Fibroblast of peridontal ligament (primary cell): Measurements from ENCODE around the gene MIDN.
"Not testable (repeated sequence)": the region's sequence is repeated elsewhere in the genome, so short reads cannot be mapped to it uniquely, and the experiment has no call there.

Experiments used
- DNase-seq: peaks from one replicate; pipeline ENCODE4 v3.0.0-alpha.2; 2010; ENCODE audit errors: extremely low read depth

MIDN gene

DNA sequence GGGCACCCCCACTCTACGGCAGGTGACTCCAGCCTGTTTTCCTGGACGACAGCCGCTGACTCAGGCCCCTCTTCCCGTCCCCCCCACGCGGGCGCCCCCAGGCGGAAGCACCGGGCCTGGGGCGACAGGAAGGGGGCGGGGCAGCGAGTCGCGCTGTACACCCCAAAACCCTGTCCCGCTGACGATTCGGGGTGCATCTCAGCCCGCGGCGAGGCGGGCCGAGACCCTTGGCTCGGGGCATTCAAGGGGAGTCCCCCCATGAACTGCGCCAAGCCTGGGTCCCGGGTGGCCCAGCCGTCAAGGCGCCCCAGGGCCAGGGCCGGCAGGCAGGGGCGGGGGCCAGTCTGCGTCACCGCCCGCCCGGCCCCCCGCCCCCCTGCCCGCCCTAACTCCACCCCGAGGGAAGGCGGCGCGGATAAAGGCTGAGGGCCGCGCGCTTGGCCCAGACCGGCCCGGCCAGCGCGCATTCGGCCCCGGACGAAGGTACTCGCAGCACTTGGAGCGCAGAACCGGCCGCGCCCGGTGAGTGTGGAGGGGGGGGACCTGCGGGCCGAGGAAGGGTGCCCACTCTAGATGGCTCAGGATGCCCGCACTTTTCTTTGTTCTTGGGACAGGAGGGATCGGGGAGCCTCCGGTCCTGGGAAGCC lies at the start of gene MIDN:
MIDN (plus strand) TSS at position 445 of the 647 bp plus-strand sequence. CDS start 1,714 bp downstream, outside the sequence.
- peak; percentile 86 for DNase-seq

DNA sequence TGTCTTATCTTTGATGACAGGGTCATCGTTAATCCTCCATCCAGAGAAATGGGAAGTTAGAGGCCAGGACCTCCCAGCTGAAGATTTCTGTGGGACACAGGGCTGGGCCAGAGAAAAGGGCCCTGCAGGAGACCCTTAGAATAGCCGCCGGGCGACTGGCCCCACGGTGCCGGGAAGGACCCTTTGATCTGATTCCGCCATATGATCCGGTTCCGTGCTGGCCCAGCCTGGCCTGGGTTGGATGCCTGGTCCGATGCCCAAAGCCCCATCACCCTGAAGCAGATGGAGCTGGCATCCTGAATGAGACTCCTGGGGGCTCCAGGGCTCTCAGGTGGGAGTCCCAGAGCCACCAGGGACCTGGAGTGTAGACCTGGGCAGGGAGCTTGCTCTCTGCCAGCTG lies 48.9 kb upstream of the MIDN start:
- no peak for DNase-seq

DNA sequence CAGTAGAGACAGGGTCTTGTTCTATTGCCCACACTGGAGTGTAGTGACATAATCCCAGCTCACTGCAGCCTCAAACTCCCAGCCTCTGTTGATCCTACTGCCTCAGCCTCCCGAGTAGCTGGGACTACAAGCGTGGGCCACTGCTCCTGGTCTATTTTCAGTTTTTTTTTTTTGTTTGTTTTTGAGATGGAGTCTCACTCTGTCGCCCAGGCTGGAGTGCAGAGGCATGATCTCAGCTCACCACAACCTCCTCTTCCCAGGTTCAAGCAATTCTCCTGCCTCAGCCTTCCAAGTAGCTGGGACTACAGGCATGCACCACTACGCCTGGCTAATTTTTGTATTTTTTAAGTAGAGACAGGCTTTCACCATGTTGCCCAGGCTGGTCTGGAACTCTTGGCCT lies 47.8 kb upstream of the MIDN start:
- DNase-seq, result not testable (repeated sequence)

DNA sequence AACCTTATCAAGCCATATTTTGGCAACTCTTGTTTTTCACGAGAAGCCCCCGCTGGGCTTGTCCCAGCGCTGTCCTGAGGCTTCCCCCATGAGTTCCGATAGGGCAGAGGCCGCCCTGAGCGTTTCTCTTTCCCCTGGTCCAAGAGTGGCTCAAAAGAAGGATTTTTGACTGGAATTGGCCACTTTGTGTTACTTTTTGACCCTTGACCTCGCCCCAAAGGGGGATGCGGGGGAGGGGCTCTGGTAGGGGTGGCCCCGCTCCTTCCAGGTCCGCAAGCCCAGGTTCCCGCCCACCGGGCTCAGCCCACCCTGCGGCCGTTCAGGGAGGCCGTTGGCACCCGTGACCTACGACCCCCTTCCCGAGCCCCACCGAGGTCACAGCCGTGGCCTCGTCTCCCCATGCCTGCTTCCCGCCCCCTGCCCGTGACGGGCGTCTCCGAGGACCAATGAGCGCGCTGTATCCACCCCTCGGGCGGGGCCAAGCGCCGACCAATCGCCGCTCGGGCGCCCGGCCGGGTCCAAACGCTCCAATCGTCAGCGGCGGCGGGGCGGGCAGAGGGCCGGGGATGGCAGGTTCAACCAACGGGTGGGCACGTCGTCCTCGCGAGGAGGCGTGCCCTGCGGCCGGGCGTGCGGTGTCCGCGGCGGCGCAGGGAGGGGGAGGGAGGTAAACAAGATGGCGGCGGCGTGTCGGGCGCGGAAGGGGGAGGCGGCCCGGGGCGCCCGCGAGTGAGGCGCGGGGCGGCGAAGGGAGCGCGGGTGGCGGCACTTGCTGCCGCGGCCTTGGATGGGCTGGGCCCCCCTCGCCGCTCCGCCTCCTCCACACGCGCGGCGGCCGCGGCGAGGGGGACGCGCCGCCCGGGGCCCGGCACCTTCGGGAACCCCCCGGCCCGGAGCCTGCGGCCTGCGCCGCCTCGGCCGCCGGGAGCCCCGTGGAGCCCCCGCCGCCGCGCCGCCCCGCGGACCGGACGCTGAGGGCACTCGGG lies 43.0 kb upstream of the MIDN start, which contains the start of gene STK11:
STK11 (plus strand) TSS at position 665 of the 986 bp plus-strand sequence. CDS start 1,136 bp downstream, outside the sequence.
- peak; percentile 92 for DNase-seq

DNA sequence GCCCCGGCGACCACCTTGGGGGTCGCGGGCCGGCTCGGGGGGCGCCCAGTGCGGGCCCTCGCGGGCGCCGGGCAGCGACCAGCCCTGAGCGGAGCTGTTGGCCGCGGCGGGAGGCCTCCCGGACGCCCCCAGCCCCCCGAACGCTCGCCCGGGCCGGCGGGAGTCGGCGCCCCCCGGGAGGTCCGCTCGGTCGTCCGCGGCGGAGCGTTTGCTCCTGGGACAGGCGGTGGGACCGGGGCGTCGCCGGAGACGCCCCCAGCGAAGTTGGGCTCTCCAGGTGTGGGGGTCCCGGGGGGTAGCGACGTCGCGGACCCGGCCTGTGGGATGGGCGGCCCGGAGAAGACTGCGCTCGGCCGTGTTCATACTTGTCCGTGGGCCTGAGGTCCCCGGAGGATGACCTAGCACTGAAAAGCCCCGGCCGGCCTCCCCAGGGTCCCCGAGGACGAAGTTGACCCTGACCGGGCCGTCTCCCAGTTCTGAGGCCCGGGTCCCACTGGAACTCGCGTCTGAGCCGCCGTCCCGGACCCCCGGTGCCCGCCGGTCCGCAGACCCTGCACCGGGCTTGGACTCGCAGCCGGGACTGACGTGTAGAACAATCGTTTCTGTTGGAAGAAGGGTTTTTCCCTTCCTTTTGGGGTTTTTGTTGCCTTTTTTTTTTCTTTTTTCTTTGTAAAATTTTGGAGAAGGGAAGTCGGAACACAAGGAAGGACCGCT lies 42.1 kb upstream of the MIDN start:
- DNase-seq, result no peak

DNA sequence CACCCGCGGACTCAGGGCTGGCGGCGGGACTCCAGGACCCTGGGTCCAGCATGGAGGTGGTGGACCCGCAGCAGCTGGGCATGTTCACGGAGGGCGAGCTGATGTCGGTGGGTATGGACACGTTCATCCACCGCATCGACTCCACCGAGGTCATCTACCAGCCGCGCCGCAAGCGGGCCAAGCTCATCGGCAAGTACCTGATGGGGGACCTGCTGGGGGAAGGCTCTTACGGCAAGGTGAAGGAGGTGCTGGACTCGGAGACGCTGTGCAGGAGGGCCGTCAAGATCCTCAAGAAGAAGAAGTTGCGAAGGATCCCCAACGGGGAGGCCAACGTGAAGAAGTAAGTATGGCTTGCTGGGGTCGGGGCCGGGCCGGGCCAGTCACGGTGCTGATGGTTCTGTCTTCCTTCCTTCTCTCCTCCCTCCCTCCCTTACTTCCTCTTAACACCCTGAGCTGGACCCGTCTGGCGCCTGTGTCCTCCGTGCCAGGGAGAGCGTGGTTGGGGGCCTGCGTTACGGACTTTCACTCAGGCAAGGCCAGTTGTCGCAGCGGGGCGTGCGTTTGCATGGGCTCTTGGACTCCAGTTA lies 41.4 kb upstream of the MIDN start:
- no peak for DNase-seq

DNA sequence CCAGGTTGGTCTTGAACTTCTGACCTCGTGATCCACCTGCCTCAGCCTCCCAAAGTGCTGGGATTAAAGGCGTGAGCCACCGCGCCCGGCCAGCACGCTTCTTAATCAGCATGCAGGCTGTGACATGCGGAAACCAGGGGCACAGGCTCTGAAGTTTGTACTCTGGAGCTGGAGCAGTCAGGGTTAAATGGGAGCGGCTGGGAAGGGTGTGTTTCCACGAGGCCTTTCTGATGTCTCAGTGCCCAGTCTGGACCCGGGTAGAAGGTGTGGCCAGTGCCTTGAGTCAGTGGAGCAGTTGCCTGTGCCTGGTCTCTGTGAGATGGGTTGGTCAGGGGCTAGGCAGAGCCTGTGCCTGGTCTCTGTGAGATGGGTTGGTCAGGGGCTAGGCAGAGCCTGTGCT lies 39.6 kb upstream of the MIDN start:
- DNase-seq, result not testable (repeated sequence)

DNA sequence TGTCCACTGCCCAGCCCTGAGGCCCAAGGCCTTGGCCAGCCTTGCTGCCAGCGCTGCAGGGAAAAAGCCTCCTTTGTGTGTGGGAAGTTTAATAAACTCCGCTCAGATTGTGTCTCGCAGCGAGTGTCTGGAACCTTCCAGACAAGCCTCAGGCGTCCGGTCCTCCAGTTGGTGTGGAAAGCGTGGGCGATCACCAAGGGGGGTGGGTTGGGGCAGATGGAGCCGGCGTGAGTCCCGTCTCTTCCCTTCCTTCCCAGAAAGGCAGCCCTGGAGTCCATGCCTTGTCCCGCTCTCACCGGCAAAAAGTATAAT lies 38.2 kb upstream of the MIDN start:
- DNase-seq, result no peak

DNA sequence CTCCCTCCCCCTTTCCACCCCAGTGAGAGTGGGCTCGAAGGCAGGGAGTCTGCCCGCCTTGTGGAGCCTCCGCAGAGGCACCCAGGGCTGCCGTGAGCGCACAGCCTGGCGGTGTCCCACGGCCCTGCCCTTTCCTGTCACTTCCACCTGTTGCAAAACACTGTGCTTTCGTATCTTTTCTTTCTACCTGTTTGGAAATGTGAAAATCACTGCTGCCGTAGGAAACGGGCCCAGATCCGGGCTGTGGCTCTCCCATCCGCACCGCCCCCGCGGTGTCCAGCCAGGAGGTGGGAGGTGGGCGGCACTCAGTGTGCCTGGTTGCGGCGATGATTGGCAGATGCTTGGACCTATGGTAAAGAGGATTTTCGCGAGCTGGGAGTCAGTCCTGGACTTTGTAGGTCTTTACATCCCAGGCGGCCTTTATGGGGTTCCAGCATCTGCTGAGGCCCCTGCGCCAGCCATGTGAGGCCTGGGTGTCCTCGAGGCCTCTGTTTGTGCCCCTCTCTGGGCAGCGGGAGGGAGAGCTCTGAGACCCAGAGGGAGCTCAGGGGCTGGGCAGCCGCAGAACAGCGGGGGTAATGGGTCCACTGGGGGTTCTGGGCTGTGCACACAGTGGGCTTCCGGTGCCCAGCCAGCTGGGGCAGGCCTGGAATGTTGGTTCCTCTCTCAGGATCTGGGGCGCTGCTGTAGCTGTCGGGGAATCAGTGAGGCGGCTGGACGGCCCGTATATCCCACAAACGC lies 36.7 kb upstream of the MIDN start:
- no peak for DNase-seq

DNA sequence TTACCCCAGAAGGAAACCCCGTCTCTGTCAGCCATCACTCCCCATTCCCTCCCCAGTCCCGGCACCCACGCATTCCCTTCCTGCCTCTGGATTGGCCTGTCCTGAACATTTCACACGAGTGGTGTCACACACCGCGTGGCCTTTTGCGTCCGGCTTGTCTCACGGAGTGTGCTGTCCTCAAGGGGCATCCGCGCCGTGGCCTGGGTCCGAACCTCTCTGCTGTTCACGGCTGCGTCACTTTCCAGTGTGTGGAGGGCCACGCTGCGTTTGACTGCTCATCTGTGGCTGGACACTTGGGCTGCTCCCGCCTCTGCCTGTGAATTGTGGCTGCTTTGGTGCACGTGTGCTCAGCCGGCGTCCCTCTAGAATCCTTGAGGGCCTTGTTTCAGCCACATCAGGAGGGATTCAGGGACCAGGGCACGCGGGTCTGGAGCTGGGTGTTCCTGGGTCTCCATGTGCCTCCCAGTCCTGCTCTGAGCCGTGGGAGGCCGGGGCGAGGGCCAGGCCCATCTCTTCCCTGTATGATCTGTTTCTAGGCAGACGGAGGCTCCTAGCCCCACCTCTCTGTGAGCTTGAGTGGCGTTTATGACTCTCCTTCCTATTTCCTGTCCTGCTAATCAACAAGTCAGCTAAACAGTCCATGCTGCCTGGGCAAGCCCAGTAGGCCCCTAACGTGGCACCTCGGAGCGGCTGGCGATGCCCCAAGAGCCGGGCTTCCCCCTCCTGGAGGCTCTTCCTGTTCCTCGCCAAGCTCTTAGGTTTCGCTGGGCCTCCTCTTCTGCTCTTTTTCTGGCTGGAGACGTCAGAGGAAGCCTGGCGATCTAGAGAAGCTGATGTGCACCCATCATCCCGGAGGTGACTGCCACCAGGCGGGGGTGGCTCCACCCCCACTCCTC lies 34.7 kb upstream of the MIDN start:
- DNase-seq, result peak; percentile 47

DNA sequence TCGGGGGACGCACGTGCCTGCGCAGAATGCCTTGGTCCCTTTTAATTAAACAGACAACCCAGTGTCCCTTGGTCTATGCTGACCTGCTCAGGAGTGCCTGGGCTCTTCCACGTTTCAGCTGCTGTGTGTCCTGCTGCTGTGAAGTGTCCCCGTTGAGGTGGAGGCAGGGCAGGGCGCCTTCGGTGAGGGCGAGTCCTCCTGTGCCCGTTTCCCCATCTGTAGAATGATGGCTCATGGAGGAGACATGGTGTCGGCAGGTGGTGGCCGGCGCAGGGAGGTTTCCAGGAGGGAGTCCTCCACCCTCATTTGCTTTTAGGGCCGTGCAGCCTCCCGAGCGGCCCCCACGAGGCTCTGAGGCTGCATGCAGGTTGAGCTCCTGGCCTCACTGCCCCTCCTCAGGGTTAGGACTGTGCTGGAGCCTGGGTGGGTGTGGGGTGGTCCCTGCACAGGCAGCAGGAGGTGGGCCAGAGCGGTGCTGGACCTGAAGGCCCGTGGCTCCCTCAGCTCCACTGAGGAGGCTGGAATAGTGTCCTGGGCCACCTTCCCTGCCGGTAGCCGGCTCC lies 34.0 kb upstream of the MIDN start:
- DNase-seq, result no peak

DNA sequence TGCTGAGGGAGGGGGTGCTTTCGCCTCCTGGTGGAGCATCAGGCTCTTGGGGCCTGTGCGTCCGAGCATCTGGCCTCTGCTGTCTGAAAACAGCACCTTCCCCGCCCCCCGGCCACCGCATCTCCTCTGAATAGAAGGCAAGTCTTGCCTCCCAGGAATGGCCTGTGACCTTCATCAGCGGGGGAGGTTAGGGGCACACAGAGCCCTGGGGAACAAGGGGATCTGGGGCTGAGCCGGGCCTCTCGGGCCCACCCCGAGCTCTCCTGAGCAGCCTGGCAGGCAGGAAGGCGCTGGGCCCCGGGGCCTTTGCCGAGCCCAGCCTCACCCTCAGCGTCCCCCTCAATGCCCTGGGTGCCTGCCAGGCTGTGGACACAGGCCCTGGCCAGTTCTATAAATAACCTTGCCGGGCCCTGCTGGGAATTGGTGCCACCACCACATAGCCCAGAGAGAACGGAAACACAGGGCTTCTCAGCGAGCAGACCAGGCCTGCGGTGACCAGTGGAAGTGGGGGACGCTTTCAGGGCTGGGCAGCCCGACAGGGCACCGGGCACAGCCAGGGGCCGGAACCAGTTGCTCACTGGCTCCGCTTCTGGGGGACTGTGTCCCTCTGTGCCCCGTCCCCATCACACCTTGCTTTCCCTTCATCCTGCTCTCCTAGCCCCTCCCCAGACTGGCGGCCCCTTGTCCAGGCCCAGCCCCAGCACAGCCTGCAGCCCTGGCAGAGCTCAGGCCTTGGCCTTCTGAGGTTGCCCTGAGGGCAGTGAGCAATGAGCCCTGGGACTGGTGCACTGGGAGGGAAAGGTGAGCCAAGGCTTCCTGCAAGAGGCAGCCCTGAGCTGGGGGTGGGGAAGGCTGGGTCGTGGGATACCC lies 33.3 kb upstream of the MIDN start:
- DNase-seq, result no peak

DNA sequence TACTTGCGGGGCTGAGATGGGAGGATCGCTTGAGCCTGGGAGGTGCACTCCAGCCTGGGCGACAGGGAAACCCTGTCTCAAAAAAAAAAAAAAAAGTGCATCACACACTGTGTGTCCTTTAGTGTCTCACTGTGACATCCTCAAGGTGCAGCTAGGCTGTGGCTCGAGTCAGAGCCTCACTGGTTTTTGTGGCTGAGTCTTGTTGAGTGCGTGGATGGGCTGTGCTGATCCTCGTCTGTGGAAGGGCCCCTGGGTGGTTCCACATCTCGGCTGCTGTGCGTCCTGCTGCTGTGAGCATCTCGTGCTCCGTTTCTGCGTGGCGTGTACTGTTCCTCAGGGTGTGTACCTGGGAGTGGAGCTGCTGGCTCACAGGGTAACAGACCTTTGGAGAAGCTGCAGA lies 31.6 kb upstream of the MIDN start:
- no peak for DNase-seq

DNA sequence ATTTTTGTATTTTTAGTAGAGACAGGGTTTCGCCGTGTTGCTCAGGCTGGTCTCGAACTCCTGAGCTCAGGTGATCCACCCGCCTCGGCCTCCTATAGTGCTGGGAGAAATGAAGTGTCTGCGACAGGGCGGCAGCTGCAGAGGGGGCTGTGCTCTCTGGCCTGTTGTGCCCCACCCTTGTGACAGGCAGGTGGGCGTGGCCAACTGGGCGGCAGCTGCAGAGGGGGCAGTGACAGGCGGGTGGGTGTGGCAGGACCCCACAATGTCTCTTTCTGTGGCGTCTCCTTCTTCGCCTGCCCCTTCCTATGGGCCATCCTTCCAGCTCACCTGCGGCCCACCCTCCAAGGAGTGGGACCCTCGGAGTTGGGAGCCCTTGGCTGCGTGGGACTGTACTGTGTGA lies 31.0 kb upstream of the MIDN start:
- no peak for DNase-seq

DNA sequence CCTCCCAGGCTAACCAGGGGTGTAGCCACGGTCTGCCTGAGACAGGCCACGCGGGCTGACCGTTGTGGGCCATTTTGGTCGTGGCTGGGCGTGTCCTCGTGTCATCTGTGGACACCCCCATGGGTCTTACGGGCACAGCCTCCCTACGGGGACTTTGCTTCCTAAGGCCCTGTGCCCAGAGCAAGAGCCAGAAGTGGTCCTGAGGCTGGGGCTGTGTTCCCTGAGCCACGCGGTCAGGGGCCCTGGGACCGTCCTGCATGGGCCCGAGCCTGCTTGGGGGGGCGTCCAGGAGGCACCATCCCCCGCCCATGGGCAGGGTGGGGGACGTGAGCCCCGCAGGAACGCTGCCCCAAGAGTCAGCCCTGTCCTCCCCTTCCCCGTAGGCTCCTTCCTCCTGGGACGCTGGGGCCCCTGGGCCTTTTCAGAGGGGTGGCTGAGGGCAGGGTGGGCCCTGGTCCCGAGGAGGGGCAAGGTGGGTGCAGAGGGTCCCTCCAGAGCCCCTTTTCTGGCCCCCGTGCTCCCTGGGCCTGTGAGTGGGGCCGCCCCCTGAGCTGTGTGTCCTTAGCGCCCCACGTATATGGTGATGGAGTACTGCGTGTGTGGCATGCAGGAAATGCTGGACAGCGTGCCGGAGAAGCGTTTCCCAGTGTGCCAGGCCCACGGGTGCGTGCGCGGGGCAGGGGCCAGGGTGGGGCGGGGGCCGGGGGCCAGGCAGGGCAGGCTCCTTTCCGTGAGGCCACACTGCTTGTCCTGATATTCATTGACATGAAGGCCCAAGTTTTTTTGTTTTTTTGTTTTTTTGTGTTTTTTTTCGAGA lies 29.4 kb upstream of the MIDN start:
- no peak for DNase-seq

DNA sequence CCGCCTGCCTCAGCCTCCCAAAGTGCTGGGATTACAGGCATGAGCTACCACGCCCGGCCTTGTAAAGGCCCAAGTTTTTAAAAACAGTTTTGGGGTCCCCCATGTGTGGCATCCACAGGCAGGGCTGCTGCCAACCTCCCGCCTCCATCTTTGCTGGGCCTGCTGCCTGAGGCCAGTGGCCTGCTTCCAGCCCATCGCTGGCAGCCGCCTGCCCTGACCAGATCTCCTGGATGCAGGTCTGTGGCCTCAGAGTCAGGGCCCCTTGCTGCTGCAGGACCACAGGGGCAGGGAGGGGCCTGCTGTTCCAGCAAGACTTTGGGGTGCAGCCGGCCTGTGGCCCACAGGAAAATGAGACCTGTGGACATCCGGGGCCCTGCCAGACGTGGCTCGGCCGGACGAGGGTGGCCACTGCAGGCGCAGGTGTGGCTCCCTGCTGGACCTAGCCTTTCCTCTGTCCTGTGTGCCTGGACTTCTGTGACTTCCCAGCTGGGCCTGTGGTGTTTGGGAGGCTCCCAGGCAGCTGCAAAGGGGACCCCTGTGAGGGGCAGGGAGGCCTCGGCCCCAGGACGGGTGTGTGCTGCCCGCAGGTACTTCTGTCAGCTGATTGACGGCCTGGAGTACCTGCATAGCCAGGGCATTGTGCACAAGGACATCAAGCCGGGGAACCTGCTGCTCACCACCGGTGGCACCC lies 28.5 kb upstream of the MIDN start:
- DNase-seq, result no peak

DNA sequence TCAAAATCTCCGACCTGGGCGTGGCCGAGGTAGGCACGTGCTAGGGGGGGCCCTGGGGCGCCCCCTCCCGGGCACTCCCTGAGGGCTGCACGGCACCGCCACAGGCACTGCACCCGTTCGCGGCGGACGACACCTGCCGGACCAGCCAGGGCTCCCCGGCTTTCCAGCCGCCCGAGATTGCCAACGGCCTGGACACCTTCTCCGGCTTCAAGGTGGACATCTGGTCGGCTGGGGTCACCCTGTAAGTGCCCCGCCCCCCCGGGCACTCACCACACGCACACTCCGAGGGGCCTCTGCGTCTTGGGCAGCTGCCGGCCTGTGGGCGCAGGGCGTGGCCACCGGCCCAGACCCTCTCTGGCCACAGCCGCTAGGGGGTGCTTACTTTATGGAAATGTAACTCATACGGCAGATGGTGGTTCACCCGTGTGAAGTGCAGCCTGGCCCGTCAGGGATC lies 27.9 kb upstream of the MIDN start:
- no peak for DNase-seq
